H1 (cell line): Measurements from ENCODE around the gene FKRP. TPM values are rescaled to one million over a fixed set of nuclear protein-coding genes. Genes with fewer than 3 reads are reported as not detected.
A peak's percentile ranks its signal among the peaks of the same experiment; 100 is the strongest.

ENCODE experiments used
- BACH1 ChIP-seq: IDR thresholded peaks from 2 replicates; pipeline ENCODE4 v1.6.1; 2012; ENCODE audit warnings: low read length, improper control_type of control experiment
- EP300 ChIP-seq, 2 experiments: IDR thresholded peaks; 1 replicate in 1 of 2; 2 replicates in 1 of 2; pipeline ENCODE4 v1.6.1; 2011 to 2012; ENCODE audit warnings: low read depth in 2 of 2, low read length in 2 of 2, mild to moderate bottlenecking in 2 of 2, borderline replicate concordance in 1 of 2, inconsistent platforms in 1 of 2, moderate library complexity in 1 of 2
- KDM4A ChIP-seq: IDR thresholded peaks from one replicate; pipeline ENCODE4 v1.7.1; 2012; ENCODE audit warnings: low read depth, mild to moderate bottlenecking, moderate library complexity, low read length, inconsistent platforms; ENCODE audit not compliant: severe bottlenecking
- MAX ChIP-seq: IDR thresholded peaks from 2 replicates; pipeline ENCODE4 v1.6.1; 2012; ENCODE audit warnings: inconsistent platforms
- PHF8 ChIP-seq: fragments of 200-600 bp; sonication (generic); conservative IDR thresholded peaks from 2 replicates; pipeline ENCODE4 v1.7.1; 2012; ENCODE audit warnings: low read depth, mild to moderate bottlenecking, inconsistent platforms, low read length, moderate library complexity
- SIX5 ChIP-seq: IDR thresholded peaks from 2 replicates; pipeline ENCODE4 v1.6.1; 2011; ENCODE audit warnings: mild to moderate bottlenecking, low read depth, low read length
- polyA plus RNA-seq, 7 experiments: library from polyadenylated mRNA; depleted of rRNA in 3 of 7; stranded (reverse) in 5 of 7; unstranded in 2 of 7; fragments of >200 nt in 5 of 7; fragments of 200-250 nt in 2 of 7; gene quantifications; 1 replicate in 5 of 7; 2 replicates in 1 of 7; 4 replicates in 1 of 7; pipeline versions ENCODE4 v1.2.1 to v1.2.3, GENCODE V29; 2011 to 2013; ENCODE audit warnings: missing spikeins in 2 of 7, mixed read lengths in 2 of 7
- total RNA-seq: library from RNA; stranded (reverse); fragmentation: NEBNext Ultra II Directional; extraction: Animal tissue kit (Norgen Biotek cat#: 25700); gene quantifications from 2 replicates; pipeline ENCODE4 v1.2.1, GENCODE V29; 2021

Gene FKRP
- total and polyA plus RNA-seq, 2 of the 8 experiments (the other 6 are each of a cell fraction or from before 2014, with no cell fraction given): 17.1 to 24.4 TPM

GRCh38 chr19:46717034-46717715 lies 28.7 kb upstream of the FKRP start, which contains the start of gene PRKD2 (continued):
- TF ChIP-seq EP300 (IDR thresholded peaks at IDR 0.05; ENCODE audit: borderline replicate concordance in 1 of 2, low read depth in 2 of 2, low read length in 2 of 2) (no peak), BACH1 (no peak), KDM4A (peak; percentile 32), PHF8 (peak; percentile 65; the same call in 1 of the 2 replicates), MAX (0 out of 2 replicates have a peak, but pooled peaks have one; percentile 18), SIX5 (no peak)
